HCT116 (cell line): Measurements from ENCODE around the gene BEND7.

Source experiments
- CEBPB ChIP-seq: IDR thresholded peaks from 2 replicates; pipeline ENCODE4 v1.6.1; 2012; ENCODE audit warnings: low read depth
- EZH2 ChIP-seq: fragments of 200-600 bp; sonication (generic); IDR thresholded peaks from 2 replicates; pipeline ENCODE4 v1.6.1; 2017; ENCODE audit warnings: antibody characterized with exemption, mixed run types
- JUND ChIP-seq: IDR thresholded peaks from 2 replicates; pipeline ENCODE4 v1.6.1; 2012
- POLR2A ChIP-seq: IDR thresholded peaks from 2 replicates; pipeline ENCODE4 v1.7.0; 2011; ENCODE audit warnings: borderline replicate concordance; ENCODE audit not compliant: insufficient read depth, insufficient read length; ENCODE audit errors: extremely low read depth
- POLR2AphosphoS5 ChIP-seq: IDR thresholded peaks from 2 replicates; pipeline ENCODE4 v1.6.1; 2011; ENCODE audit warnings: mild to moderate bottlenecking, low read depth, low read length, moderate library complexity
- YY1 ChIP-seq: IDR thresholded peaks from 2 replicates; pipeline ENCODE4 v1.6.1; 2011; ENCODE audit warnings: low read length, low read depth, moderate library complexity, mild to moderate bottlenecking; ENCODE audit not compliant: insufficient replicate concordance; ENCODE audit errors: extremely low read depth
- TF ChIP-seq, protein P1 (sequence below), 3 experiments: fragments of 200-600 bp in 1 of 3; sonication (generic) in 1 of 3; IDR thresholded peaks in 2 of 3; conservative IDR thresholded peaks in 1 of 3; 2 replicates each; pipeline ENCODE4 v1.5.1; 2012 to 2017; ENCODE audit warnings: low read depth in 2 of 3, low read length in 2 of 3, antibody characterized with exemption in 1 of 3, borderline replicate concordance in 1 of 3, control low read depth in 1 of 3, mild to moderate bottlenecking in 1 of 3, mixed read lengths in 1 of 3, mixed run types in 1 of 3, moderate library complexity in 1 of 3; ENCODE audit not compliant: insufficient read depth in 1 of 3

DNA sequence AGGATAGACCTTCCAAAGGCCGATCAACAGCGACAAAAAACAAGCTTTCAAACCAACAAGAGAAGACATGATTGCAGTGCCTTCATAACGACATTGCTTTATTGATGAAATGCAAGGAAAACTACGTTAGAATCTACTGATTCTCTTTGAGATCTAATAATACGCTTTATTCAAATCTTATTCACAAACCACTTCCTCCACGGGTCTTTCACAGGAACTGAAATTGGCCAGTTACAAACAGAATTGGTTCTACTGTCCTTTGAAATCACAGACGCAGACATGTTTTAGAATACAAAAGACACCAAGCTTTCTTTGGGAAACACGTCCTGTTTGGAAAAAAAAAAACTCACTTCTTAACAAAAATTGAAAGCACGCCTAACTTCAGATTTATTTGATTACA, 106.0 kb downstream of the BEND7 start:
- TF ChIP-seq, protein P1, sequence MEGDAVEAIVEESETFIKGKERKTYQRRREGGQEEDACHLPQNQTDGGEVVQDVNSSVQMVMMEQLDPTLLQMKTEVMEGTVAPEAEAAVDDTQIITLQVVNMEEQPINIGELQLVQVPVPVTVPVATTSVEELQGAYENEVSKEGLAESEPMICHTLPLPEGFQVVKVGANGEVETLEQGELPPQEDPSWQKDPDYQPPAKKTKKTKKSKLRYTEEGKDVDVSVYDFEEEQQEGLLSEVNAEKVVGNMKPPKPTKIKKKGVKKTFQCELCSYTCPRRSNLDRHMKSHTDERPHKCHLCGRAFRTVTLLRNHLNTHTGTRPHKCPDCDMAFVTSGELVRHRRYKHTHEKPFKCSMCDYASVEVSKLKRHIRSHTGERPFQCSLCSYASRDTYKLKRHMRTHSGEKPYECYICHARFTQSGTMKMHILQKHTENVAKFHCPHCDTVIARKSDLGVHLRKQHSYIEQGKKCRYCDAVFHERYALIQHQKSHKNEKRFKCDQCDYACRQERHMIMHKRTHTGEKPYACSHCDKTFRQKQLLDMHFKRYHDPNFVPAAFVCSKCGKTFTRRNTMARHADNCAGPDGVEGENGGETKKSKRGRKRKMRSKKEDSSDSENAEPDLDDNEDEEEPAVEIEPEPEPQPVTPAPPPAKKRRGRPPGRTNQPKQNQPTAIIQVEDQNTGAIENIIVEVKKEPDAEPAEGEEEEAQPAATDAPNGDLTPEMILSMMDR (IDR thresholded peaks at IDR 0.05 in 2 of 3, conservative IDR thresholded peaks at IDR 0.05 in 1 of 3; ENCODE audit: borderline replicate concordance in 1 of 3, insufficient read depth in 1 of 3, low read depth in 2 of 3, low read length in 2 of 3) = no peak
- no peak for TF ChIP-seq POLR2AphosphoS5
- no peak for TF ChIP-seq POLR2A
- TF ChIP-seq CEBPB = no peak
- no peak for TF ChIP-seq JUND
- no peak for TF ChIP-seq EZH2
- no peak for TF ChIP-seq YY1
